ENCODE data around the gene CMYA5.

The CMYA5 gene

GRCh38 chr5:79831381-79832309, 142.0 kb downstream of the CMYA5 start:
- WGBS, 2 experiments: 89 to 92% methylated on average over 10 of the region's 10 CpGs
- Histone ChIP-seq H3K9me3 (ENCODE audit: control insufficient read depth, low read length) (no peaks in the 10 kb centered on the region), H3K4me1 (ENCODE audit: control insufficient read depth, insufficient read depth, low read length) (no peaks in the 10 kb centered on the region), H3K36me3 (ENCODE audit: control insufficient read depth, insufficient read depth, low read length) (no peaks in the 10 kb centered on the region), H3K27me3 (ENCODE audit: control insufficient read depth, insufficient read depth, low read length, poor library complexity, severe bottlenecking) (no peaks in the 10 kb centered on the region), H3K4me3 (ENCODE audit: insufficient read depth, low read depth, low read length) (no peak overlapping the region), H3K27ac (ENCODE audit: insufficient read depth, low read depth, low read length, poor library complexity, severe bottlenecking) (no peak overlapping the region)

- Histone ChIP-seq H3K4me3 (ENCODE audit: insufficient read depth, low read depth, low read length) (no peak overlapping the region), H3K36me3 (ENCODE audit: control insufficient read depth, insufficient read depth, low read length) (no peaks in the 10 kb centered on the region), H3K4me1 (ENCODE audit: control insufficient read depth, insufficient read depth, low read length) (no peaks in the 10 kb centered on the region), H3K9me3 (ENCODE audit: control insufficient read depth, low read length) (no peaks in the 10 kb centered on the region), H3K27ac (ENCODE audit: insufficient read depth, low read depth, low read length, poor library complexity, severe bottlenecking) (no peak overlapping the region), H3K27me3 (ENCODE audit: control insufficient read depth, insufficient read depth, low read length, poor library complexity, severe bottlenecking) (no peaks in the 10 kb centered on the region)
- WGBS, 2 experiments: 87 to 93% methylated on average over 4 of the region's 4 CpGs
Measured at GRCh38 chr5:79832911-79833310, 143.3 kb downstream of the CMYA5 start.

DNA sequence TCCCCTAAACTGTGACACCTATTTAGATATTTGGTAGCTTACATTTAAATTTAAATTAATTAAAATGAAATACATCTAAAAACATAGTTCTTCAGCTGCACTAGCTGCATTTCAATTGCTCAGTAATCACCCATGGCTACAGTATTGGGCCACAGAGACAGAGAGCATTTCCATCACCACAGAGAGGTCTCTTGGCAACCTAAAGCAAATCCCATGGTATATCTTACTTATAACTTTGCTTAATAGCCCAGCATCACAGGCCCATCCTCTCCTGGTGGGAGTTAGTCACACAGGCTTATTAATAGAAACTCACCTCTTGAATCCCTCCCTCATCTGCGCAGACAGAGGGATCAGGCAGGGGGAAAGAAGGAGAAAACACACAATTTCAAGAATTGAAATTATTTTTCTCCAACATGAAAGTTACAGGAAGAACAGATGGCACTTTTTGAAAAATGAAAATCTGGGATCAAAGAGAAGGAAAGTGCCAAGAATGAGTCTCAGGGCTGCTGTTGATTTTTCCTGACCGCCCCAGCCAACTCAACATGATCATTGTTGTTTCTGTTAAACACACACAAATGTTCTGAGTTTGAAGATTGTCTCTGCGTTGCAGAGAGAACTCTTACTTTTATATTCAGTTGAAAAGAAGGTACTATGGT, 144.6 kb downstream of the CMYA5 start:
- H3K9me3 ChIP-seq (ENCODE audit: control insufficient read depth, low read length): no peaks in the 10 kb centered on the region
- no peak overlapping the region for H3K4me3 ChIP-seq (ENCODE audit: insufficient read depth, low read depth, low read length)
- WGBS, 2 experiments: 96 to 100% methylated on average over 3 of the region's 3 CpGs
- H3K4me1 ChIP-seq (ENCODE audit: control insufficient read depth, insufficient read depth, low read length): no peaks in the 10 kb centered on the region
- H3K36me3 ChIP-seq (ENCODE audit: control insufficient read depth, insufficient read depth, low read length): no peaks in the 10 kb centered on the region
- H3K27ac ChIP-seq (ENCODE audit: insufficient read depth, low read depth, low read length, poor library complexity, severe bottlenecking): no peak overlapping the region
- no peaks in the 10 kb centered on the region for H3K27me3 ChIP-seq (ENCODE audit: control insufficient read depth, insufficient read depth, low read length, poor library complexity, severe bottlenecking)

DNA sequence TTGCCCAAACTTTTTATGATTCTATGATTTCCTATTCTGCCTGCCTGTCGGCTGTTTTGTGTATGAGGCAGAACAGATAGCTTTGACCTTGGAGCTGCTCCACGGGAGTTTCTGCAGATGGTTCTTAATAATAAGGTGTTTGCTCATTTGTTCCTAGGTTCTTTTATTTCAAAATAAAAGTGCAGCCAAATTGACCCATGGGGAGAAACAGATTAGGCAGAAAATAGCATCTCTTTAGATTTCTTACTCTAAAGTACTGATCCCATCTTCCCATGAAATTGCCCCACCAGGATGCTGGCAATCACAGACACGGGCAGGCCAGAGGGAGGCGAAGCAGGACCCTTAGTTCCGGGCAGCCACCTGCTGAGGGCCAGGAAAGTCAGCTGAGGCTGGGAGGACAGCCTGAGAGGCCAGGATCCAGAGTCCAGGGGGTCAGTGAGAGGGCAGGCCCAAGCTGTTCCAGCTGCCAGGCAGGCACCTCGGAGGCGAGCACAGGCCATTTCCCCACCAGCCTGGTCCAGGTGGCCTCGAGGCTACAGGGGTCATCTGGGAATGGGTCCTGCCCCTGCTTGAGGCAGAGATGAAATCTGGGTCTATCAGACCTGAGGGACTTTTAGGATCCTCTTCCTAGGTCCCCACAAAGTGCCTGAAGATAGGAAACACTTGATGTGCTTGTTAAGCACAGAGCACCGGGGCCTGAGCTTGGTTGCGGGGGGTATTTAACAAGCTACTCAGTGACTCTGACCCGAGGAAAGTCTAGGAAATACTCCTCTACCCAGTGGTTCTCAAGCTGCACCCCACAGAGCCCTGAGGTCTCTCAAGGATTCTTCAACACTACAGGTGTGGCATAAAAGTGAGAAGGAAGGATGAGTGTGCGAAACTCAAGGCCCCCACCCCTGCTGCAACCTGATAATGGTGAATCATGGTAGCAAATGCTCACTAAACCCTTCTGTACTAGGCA, 145.4 kb downstream of the CMYA5 start:
- Histone ChIP-seq H3K4me3 (ENCODE audit: insufficient read depth, low read depth, low read length) (no peak overlapping the region), H3K27me3 (ENCODE audit: control insufficient read depth, insufficient read depth, low read length, poor library complexity, severe bottlenecking) (no peaks in the 10 kb centered on the region), H3K9me3 (ENCODE audit: control insufficient read depth, low read length) (no peaks in the 10 kb centered on the region), H3K27ac (ENCODE audit: insufficient read depth, low read depth, low read length, poor library complexity, severe bottlenecking) (no peak overlapping the region), H3K36me3 (ENCODE audit: control insufficient read depth, insufficient read depth, low read length) (no peaks in the 10 kb centered on the region), H3K4me1 (ENCODE audit: control insufficient read depth, insufficient read depth, low read length) (no peaks in the 10 kb centered on the region)
- WGBS, 2 experiments: 81 to 86% methylated on average over 12 of the region's 12 CpGs

GRCh38 chr5:79837761-79838551, 148.3 kb downstream of the CMYA5 start:
- Histone ChIP-seq H3K36me3 (ENCODE audit: control insufficient read depth, insufficient read depth, low read length) (no peaks in the 10 kb centered on the region), H3K27me3 (ENCODE audit: control insufficient read depth, insufficient read depth, low read length, poor library complexity, severe bottlenecking) (no peaks in the 10 kb centered on the region), H3K4me1 (ENCODE audit: control insufficient read depth, insufficient read depth, low read length) (no peaks in the 10 kb centered on the region), H3K9me3 (ENCODE audit: control insufficient read depth, low read length) (no peaks in the 10 kb centered on the region), H3K4me3 (ENCODE audit: insufficient read depth, low read depth, low read length) (no peak overlapping the region), H3K27ac (ENCODE audit: insufficient read depth, low read depth, low read length, poor library complexity, severe bottlenecking) (no peak overlapping the region)
- WGBS, 2 experiments: 92 to 96% methylated on average over 6 of the region's 6 CpGs

DNA sequence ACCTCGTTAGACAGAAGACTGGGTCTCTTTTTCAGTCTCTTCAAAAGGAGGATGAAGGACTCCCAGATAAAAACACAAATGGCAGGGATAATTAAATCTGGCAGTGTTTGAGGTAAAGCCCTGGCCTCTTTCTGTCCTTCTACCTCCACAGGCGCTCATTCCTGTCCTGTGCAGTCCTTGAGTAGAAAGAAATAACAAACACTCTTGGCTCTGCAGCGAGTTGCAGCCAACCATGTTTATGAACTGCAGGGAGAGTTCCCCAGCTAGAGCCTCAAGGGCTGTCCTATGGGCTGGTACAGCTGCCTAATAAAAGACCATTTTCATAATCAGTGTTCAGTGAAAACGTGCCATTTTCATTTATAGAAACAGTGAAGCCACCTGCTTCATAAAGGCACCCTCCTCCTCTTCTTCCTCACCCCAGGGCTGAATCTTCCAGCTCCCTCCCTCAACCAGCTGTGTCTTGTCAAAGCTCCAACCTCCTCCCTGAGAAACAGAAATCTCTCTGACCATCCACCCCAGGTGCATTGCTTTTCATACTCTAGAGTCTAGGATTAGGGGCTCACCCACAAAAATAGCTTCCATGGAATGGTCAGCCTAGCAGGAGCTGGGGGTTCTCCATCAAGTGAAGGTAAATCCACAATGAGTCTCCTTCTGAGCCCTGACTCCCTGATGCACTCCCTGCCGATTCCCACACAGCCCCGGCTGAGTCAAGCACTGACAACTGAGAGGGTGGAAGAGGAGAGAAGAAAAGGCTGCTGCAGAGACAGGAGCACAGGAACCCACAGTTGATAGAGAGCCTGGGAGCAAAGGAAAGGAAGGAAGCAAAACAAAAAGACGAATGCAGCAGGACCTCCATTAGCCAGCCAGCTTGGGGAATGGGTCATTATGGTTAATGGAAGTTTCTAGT, 150.7 kb downstream of the CMYA5 start:
- Histone ChIP-seq H3K9me3 (ENCODE audit: control insufficient read depth, low read length) (no peaks in the 10 kb centered on the region), H3K27me3 (ENCODE audit: control insufficient read depth, insufficient read depth, low read length, poor library complexity, severe bottlenecking) (no peaks in the 10 kb centered on the region), H3K27ac (ENCODE audit: insufficient read depth, low read depth, low read length, poor library complexity, severe bottlenecking) (no peak overlapping the region), H3K4me3 (ENCODE audit: insufficient read depth, low read depth, low read length) (no peak overlapping the region), H3K36me3 (ENCODE audit: control insufficient read depth, insufficient read depth, low read length) (no peaks in the 10 kb centered on the region), H3K4me1 (ENCODE audit: control insufficient read depth, insufficient read depth, low read length) (no peaks in the 10 kb centered on the region)
- 70 to 72% methylated on average over 7 of the region's 7 CpGs for WGBS, 2 experiments

GRCh38 chr5:79841172-79841571, 151.5 kb downstream of the CMYA5 start:
- Histone ChIP-seq H3K9me3 (ENCODE audit: control insufficient read depth, low read length) (no peaks in the 10 kb centered on the region), H3K27ac (ENCODE audit: insufficient read depth, low read depth, low read length, poor library complexity, severe bottlenecking) (no peak overlapping the region), H3K27me3 (ENCODE audit: control insufficient read depth, insufficient read depth, low read length, poor library complexity, severe bottlenecking) (no peaks in the 10 kb centered on the region), H3K4me3 (ENCODE audit: insufficient read depth, low read depth, low read length) (no peak overlapping the region), H3K4me1 (ENCODE audit: control insufficient read depth, insufficient read depth, low read length) (no peaks in the 10 kb centered on the region), H3K36me3 (ENCODE audit: control insufficient read depth, insufficient read depth, low read length) (no peaks in the 10 kb centered on the region)

- 95% methylated on average over 12 of the region's 12 CpGs for WGBS, 2 experiments
- Histone ChIP-seq H3K27me3 (ENCODE audit: control insufficient read depth, insufficient read depth, low read length, poor library complexity, severe bottlenecking) (no peaks in the 10 kb centered on the region), H3K4me1 (ENCODE audit: control insufficient read depth, insufficient read depth, low read length) (no peaks in the 10 kb centered on the region), H3K9me3 (ENCODE audit: control insufficient read depth, low read length) (no peaks in the 10 kb centered on the region), H3K4me3 (ENCODE audit: insufficient read depth, low read depth, low read length) (no peak overlapping the region), H3K36me3 (ENCODE audit: control insufficient read depth, insufficient read depth, low read length) (no peaks in the 10 kb centered on the region), H3K27ac (ENCODE audit: insufficient read depth, low read depth, low read length, poor library complexity, severe bottlenecking) (no peak overlapping the region)
Measured at GRCh38 chr5:79842006-79842881, 152.6 kb downstream of the CMYA5 start.
